Measurements from ENCODE around the gene IDUA.
A peak's percentile ranks its signal among the peaks of the same experiment; 100 is the strongest.

The IDUA gene

GRCh38 chr4:1017211-1017610, 30.4 kb downstream of the IDUA start:
- no peak for TF ChIP-seq CTCF (IDR thresholded peaks at IDR 0.05; ENCODE audit: low read depth, low read length)
- Histone ChIP-seq H3K4me3 (ENCODE audit: low read depth, low read length) (no peak overlapping the region), H3K36me3 (peaks cover 30% of the 10 kb centered on the region), H3K9me3 (ENCODE audit: severe bottlenecking) (no peaks in the 10 kb centered on the region), H3K27ac (no peak overlapping the region), H3K27me3 (ENCODE audit: insufficient read depth, low read depth, severe bottlenecking) (no peaks in the 10 kb centered on the region)
- no peak for DNase-seq

- no peaks in the 10 kb centered on the region for H3K27me3 ChIP-seq (ENCODE audit: insufficient read depth, low read depth, severe bottlenecking)
- no peak for DNase-seq
- TF ChIP-seq CTCF (IDR thresholded peaks at IDR 0.05; ENCODE audit: low read depth, low read length), result no peak
- H3K36me3 ChIP-seq, result peaks cover 34% of the 10 kb centered on the region
- H3K9me3 ChIP-seq (ENCODE audit: severe bottlenecking), result no peaks in the 10 kb centered on the region
- H3K27ac ChIP-seq, result no peak overlapping the region
- no peak overlapping the region for H3K4me3 ChIP-seq (ENCODE audit: low read depth, low read length)
Measured at GRCh38 chr4:1017706-1018105, 30.9 kb downstream of the IDUA start.

- H3K9me3 ChIP-seq (ENCODE audit: severe bottlenecking), result no peaks in the 10 kb centered on the region
- H3K27ac ChIP-seq, result no peak overlapping the region
- H3K27me3 ChIP-seq (ENCODE audit: insufficient read depth, low read depth, severe bottlenecking), result no peaks in the 10 kb centered on the region
- DNase-seq, result no peak
- H3K4me3 ChIP-seq (ENCODE audit: low read depth, low read length), result no peak overlapping the region
- peaks cover 31% of the 10 kb centered on the region for H3K36me3 ChIP-seq
- TF ChIP-seq CTCF (IDR thresholded peaks at IDR 0.05; ENCODE audit: low read depth, low read length), result no peak
Measured at GRCh38 chr4:1018147-1019020, 31.5 kb downstream of the IDUA start.

GRCh38 chr4:1019320-1019719, 32.5 kb downstream of the IDUA start:
- Histone ChIP-seq H3K4me3 (ENCODE audit: low read depth, low read length) (no peak overlapping the region), H3K27me3 (ENCODE audit: insufficient read depth, low read depth, severe bottlenecking) (no peaks in the 10 kb centered on the region), H3K36me3 (peaks cover 25% of the 10 kb centered on the region), H3K9me3 (ENCODE audit: severe bottlenecking) (no peaks in the 10 kb centered on the region), H3K27ac (peak overlapping the region; percentile 14; the same call in 1 of the 2 replicates)
- no peak for DNase-seq
- no peak for TF ChIP-seq CTCF (IDR thresholded peaks at IDR 0.05; ENCODE audit: low read depth, low read length)

- no peak for DNase-seq
- no peak overlapping the region for H3K4me3 ChIP-seq (ENCODE audit: low read depth, low read length)
- H3K27me3 ChIP-seq (ENCODE audit: insufficient read depth, low read depth, severe bottlenecking), result no peaks in the 10 kb centered on the region
- peaks cover 27% of the 10 kb centered on the region for H3K36me3 ChIP-seq
- H3K27ac ChIP-seq, result no peak overlapping the region
- H3K9me3 ChIP-seq (ENCODE audit: severe bottlenecking), result no peaks in the 10 kb centered on the region
- TF ChIP-seq CTCF (IDR thresholded peaks at IDR 0.05; ENCODE audit: low read depth, low read length), result no peak
Measured at GRCh38 chr4:1019729-1020470, 33.1 kb downstream of the IDUA start.
